ENCODE results near the gene SINHCAF.

SINHCAF gene

GRCh38 chr12:31301311-31301710 is 24.6 kb downstream of the SINHCAF start:
- TF ChIP-seq REST (IDR thresholded peaks at IDR 0.05; ENCODE audit: insufficient replicate concordance, low read depth) = no peak
- TF ChIP-seq POLR2AphosphoS5 (IDR thresholded peaks at IDR 0.05; ENCODE audit: low read depth) = no peak
- TF ChIP-seq GABPA (IDR thresholded peaks at IDR 0.05; ENCODE audit: low read depth) = no peak
- TF ChIP-seq CTCF (IDR thresholded peaks at IDR 0.05; ENCODE audit: insufficient read depth, low read length) = no peak
- TF ChIP-seq SPI1 (IDR thresholded peaks at IDR 0.05; ENCODE audit: borderline replicate concordance, low read depth) = no peak
- H3K4me3 ChIP-seq (replicated peaks; ENCODE audit: insufficient read depth, low read length) = no peak overlapping the region
- DNase-seq (ENCODE audit: low read depth in 1 of 2, low spot score in 1 of 2) = no peak

GRCh38 chr12:31300783-31301182 is 25.2 kb downstream of the SINHCAF start:
- no peak for TF ChIP-seq SPI1 (IDR thresholded peaks at IDR 0.05; ENCODE audit: borderline replicate concordance, low read depth)
- TF ChIP-seq GABPA (IDR thresholded peaks at IDR 0.05; ENCODE audit: low read depth) = no peak
- TF ChIP-seq POLR2AphosphoS5 (IDR thresholded peaks at IDR 0.05; ENCODE audit: low read depth) = no peak
- no peak for TF ChIP-seq CTCF (IDR thresholded peaks at IDR 0.05; ENCODE audit: insufficient read depth, low read length)
- no peak for TF ChIP-seq REST (IDR thresholded peaks at IDR 0.05; ENCODE audit: insufficient replicate concordance, low read depth)
- Histone ChIP-seq H3K4me3 (replicated peaks; ENCODE audit: insufficient read depth, low read length) (no peak overlapping the region), H3K27ac (replicated peaks) (no peak overlapping the region), H3K27me3 (ENCODE audit: insufficient read depth, poor library complexity, severe bottlenecking) (no peaks in the 10 kb centered on the region)
- no peak for DNase-seq (ENCODE audit: low read depth in 1 of 2, low spot score in 1 of 2)

More at GRCh38 chr12:31301311-31301710, 24.6 kb downstream of the SINHCAF start:
- no peak overlapping the region for H3K27ac ChIP-seq (replicated peaks)
- no peaks in the 10 kb centered on the region for H3K27me3 ChIP-seq (ENCODE audit: insufficient read depth, poor library complexity, severe bottlenecking)

GRCh38 chr12:31300341-31300740 is 25.6 kb downstream of the SINHCAF start:
- Histone ChIP-seq H3K4me3 (replicated peaks; ENCODE audit: insufficient read depth, low read length) (no peak overlapping the region), H3K27ac (replicated peaks) (no peak overlapping the region)
- DNase-seq (ENCODE audit: low read depth in 1 of 2, low spot score in 1 of 2) = no peak

More at GRCh38 chr12:31300341-31300740, 25.6 kb downstream of the SINHCAF start:
- TF ChIP-seq REST (IDR thresholded peaks at IDR 0.05; ENCODE audit: insufficient replicate concordance, low read depth) = no peak
- TF ChIP-seq SPI1 (IDR thresholded peaks at IDR 0.05; ENCODE audit: borderline replicate concordance, low read depth) = peak; percentile 33; the same call in 1 of the 2 replicates
- no peaks in the 10 kb centered on the region for H3K27me3 ChIP-seq (ENCODE audit: insufficient read depth, poor library complexity, severe bottlenecking)
